HK-2 (cell line): ENCODE data around the gene KIF13A.
A peak's percentile ranks its signal among the peaks of the same experiment; 100 is the strongest.
"Not testable (repeated sequence)": the region's sequence is repeated elsewhere in the genome, so short reads cannot be mapped to it uniquely, and the experiment has no call there.

Experiments
- DNase-seq: peaks from one replicate; pipeline ENCODE4 v3.0.0-alpha.2; 2018; ENCODE audit not compliant: unreplicated experiment

Gene KIF13A

GRCh38 chr6:17871189-17871519, 116.3 kb downstream of the KIF13A start:
- no peak for DNase-seq

GRCh38 chr6:17870300-17871188, 116.9 kb downstream of the KIF13A start:
- DNase-seq: no peak

GRCh38 chr6:17869753-17870050, 117.7 kb downstream of the KIF13A start:
- DNase-seq: no peak

- DNase-seq: no peak
Observed at GRCh38 chr6:17869010-17869752, 118.3 kb downstream of the KIF13A start.

- DNase-seq: no peak
Observed at GRCh38 chr6:17867880-17868279, 119.6 kb downstream of the KIF13A start.

GRCh38 chr6:17866876-17867444, 120.5 kb downstream of the KIF13A start:
- no peak for DNase-seq

GRCh38 chr6:17865798-17866725, 121.4 kb downstream of the KIF13A start:
- DNase-seq: peak; percentile 88

- peak; percentile 29 for DNase-seq
Observed at GRCh38 chr6:17865243-17865642, 122.2 kb downstream of the KIF13A start.

GRCh38 chr6:17863901-17864754, 123.3 kb downstream of the KIF13A start:
- peak; percentile 17 for DNase-seq

GRCh38 chr6:17861361-17861760, 126.1 kb downstream of the KIF13A start:
- DNase-seq: no peak

- no peak for DNase-seq
Observed at GRCh38 chr6:17859846-17860245, 127.6 kb downstream of the KIF13A start.

- no peak for DNase-seq
Observed at GRCh38 chr6:17858584-17858983, 128.9 kb downstream of the KIF13A start.

- DNase-seq: not testable (repeated sequence)
Observed at GRCh38 chr6:17857188-17857587, 130.2 kb downstream of the KIF13A start.

- no peak for DNase-seq
Observed at GRCh38 chr6:17856306-17856705, 131.1 kb downstream of the KIF13A start.

- no peak for DNase-seq
Observed at GRCh38 chr6:17855381-17855780, 132.1 kb downstream of the KIF13A start.

- DNase-seq: no peak
Observed at GRCh38 chr6:17853533-17853932, 133.9 kb downstream of the KIF13A start.

GRCh38 chr6:17851720-17852161, 135.7 kb downstream of the KIF13A start:
- no peak for DNase-seq

GRCh38 chr6:17851001-17851719, 136.3 kb downstream of the KIF13A start:
- DNase-seq: no peak

- no peak for DNase-seq
Observed at GRCh38 chr6:17850281-17850680, 137.2 kb downstream of the KIF13A start.

GRCh38 chr6:17847203-17847760, 140.2 kb downstream of the KIF13A start:
- no peak for DNase-seq
